Measurements from ENCODE around the gene TMC1.

DNA sequence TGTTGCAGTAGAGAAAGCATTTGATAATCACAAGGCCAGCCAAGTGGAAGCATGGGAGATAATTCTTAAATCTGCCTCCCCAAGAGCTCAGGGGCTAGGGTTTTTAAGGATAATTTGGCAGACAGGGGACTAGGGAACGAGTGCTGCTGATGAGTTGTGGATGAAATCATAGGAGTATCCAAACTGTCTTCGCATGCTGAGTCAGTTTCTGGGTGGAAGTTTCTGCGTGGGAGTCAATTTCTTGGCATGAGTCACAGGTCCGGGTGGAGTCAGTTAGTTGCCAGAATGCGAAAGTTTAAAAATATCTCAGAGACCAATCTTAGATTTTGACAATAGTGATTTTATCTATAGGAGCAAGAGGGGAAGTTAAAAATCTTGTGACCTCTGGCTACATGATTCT lies 112.6 kb downstream of the TMC1 start:
- TF ChIP-seq, protein P1, sequence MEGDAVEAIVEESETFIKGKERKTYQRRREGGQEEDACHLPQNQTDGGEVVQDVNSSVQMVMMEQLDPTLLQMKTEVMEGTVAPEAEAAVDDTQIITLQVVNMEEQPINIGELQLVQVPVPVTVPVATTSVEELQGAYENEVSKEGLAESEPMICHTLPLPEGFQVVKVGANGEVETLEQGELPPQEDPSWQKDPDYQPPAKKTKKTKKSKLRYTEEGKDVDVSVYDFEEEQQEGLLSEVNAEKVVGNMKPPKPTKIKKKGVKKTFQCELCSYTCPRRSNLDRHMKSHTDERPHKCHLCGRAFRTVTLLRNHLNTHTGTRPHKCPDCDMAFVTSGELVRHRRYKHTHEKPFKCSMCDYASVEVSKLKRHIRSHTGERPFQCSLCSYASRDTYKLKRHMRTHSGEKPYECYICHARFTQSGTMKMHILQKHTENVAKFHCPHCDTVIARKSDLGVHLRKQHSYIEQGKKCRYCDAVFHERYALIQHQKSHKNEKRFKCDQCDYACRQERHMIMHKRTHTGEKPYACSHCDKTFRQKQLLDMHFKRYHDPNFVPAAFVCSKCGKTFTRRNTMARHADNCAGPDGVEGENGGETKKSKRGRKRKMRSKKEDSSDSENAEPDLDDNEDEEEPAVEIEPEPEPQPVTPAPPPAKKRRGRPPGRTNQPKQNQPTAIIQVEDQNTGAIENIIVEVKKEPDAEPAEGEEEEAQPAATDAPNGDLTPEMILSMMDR (conservative IDR thresholded peaks at IDR 0.05): no peak
- TF ChIP-seq ZFX (IDR thresholded peaks at IDR 0.05): no peak
